Panc1 (cell line): ENCODE data around the gene BCHE. TPM values are rescaled to one million over a fixed set of nuclear protein-coding genes. Genes with fewer than 3 reads are reported as not detected.

ENCODE experiments used
- ATAC-seq: fragments of 200-7000 bp; cut with Tn5 transposase; 2 replicates; pipeline ENCODE4 v1.9.1; 2020; ENCODE audit warnings: mild to moderate bottlenecking, moderate library complexity
- BruUV-seq: library from RNA; stranded (reverse); fragments of 400-500 nt; replicated peaks from 2 replicates; lab custom pipeline; 2021; lab: Mats Ljungman, UMichigan
- CTCF ChIA-PET: fragments of 300-600 bp; sonication (Branson Sonifier 250); formaldehyde crosslinking; loops from one replicate; lab custom pipeline; 2022; ENCODE audit warnings: antibody characterized with exemption; lab: Charles Lee
- POLR2A ChIA-PET: fragments of 300-600 bp; sonication (Branson Sonifier 250); formaldehyde crosslinking; loops from one replicate; lab custom pipeline; 2022; ENCODE audit warnings: antibody characterized with exemption; lab: Charles Lee
- DNase-seq: peaks from one replicate; pipeline ENCODE4 v3.0.0-alpha.2; 2010; ENCODE audit warnings: low read depth, low spot score
- H3K27ac ChIP-seq: 2 replicates; pipeline ENCODE4 v1.5.1; 2011; ENCODE audit warnings: mild to moderate bottlenecking, low read length, inconsistent platforms
- H3K27me3 ChIP-seq: fragments of 200-500 bp; sonication (Bioruptor generic); 2 replicates; pipeline ENCODE4 v1.6.0; 2014; ENCODE audit warnings: low read length, inconsistent platforms; ENCODE audit not compliant: control insufficient read depth, insufficient read depth
- H3K36me3 ChIP-seq: fragments of 200-500 bp; sonication (Bioruptor generic); 2 replicates; pipeline ENCODE4 v1.5.1; 2014; ENCODE audit warnings: inconsistent platforms, mild to moderate bottlenecking, low read length, moderate library complexity; ENCODE audit not compliant: control insufficient read depth, insufficient read depth
- H3K4me1 ChIP-seq: 2 replicates; pipeline ENCODE4 v1.5.1; 2011; ENCODE audit warnings: inconsistent platforms, mild to moderate bottlenecking, low read length, moderate library complexity; ENCODE audit not compliant: control insufficient read depth, insufficient read depth
- H3K4me3 ChIP-seq, 2 experiments: 2 replicates each; pipeline ENCODE4 v1.5.1; 2011 to 2012; ENCODE audit warnings: low read depth in 2 of 2, low read length in 2 of 2, mild to moderate bottlenecking in 2 of 2, inconsistent platforms in 1 of 2, moderate library complexity in 1 of 2
- H3K9me3 ChIP-seq: fragments of 200-500 bp; sonication (Bioruptor generic); 2 replicates; pipeline ENCODE4 v1.5.1; 2014; ENCODE audit warnings: low read depth, mild to moderate bottlenecking, inconsistent platforms, low read length, moderate library complexity; ENCODE audit not compliant: control insufficient read depth, insufficient read depth
- CTCF ChIP-seq: fragments of 450-650 bp; IDR thresholded peaks from 2 replicates; pipeline ENCODE4 v1.5.1; 2017; ENCODE audit warnings: mild to moderate bottlenecking
- POLR2AphosphoS5 ChIP-seq: IDR thresholded peaks from 2 replicates; pipeline ENCODE4 v1.6.1; 2012; ENCODE audit warnings: mild to moderate bottlenecking, low read depth, low read length, moderate library complexity
- REST ChIP-seq, 2 experiments: IDR thresholded peaks; 2 replicates each; pipeline ENCODE4 v1.6.1; 2011 to 2012; ENCODE audit warnings: low read depth in 2 of 2, control low read depth in 1 of 2, low read length in 1 of 2, mild to moderate bottlenecking in 1 of 2, moderate library complexity in 1 of 2; ENCODE audit not compliant: insufficient read depth in 1 of 2
- SIN3A ChIP-seq: IDR thresholded peaks from 2 replicates; pipeline ENCODE4 v1.6.1; 2012; ENCODE audit warnings: low read depth, mild to moderate bottlenecking, low read length, moderate library complexity, borderline replicate concordance; ENCODE audit not compliant: insufficient read depth
- TCF7L2 ChIP-seq: IDR thresholded peaks from 2 replicates; pipeline ENCODE4 v1.6.1; 2011; ENCODE audit warnings: mild to moderate bottlenecking, low read depth, low read length, inconsistent platforms
- in situ Hi-C: cut with HindIII; loops from 2 replicates; pipeline ENCODE4 v1.10.0; 2016; ENCODE audit warnings: low sequenced_read_pairs, low pct_unique_long_range_greater_than_20kb
- intact Hi-C: fragments of 100-400 bp; cut with micrococcal nuclease; formaldehyde crosslinking; loops from one replicate; pipeline ENCODE4 v1.10.0; 2022; ENCODE audit not compliant: unreplicated experiment
- total RNA-seq: library from RNA; stranded (reverse); gene quantifications from one replicate; pipeline ENCODE4 v1.2.1, GENCODE V29; 2021; ENCODE audit not compliant: unreplicated experiment

BCHE gene
- total RNA-seq, 1 experiment from 2014 or later, result 1.5 TPM

- in situ Hi-C loops (no loop called here), intact Hi-C loops (no loop called here)
- ChIA-PET POLR2A (no interaction called here), CTCF (no interaction called here)
- ATAC-seq (no peak), DNase-seq (no peak)
- no peak overlapping the region for H3K4me3 ChIP-seq
- H3K4me1 ChIP-seq, result no peaks in the 10 kb centered on the region
- H3K36me3 ChIP-seq, result no peaks in the 10 kb centered on the region
- no peak for TF ChIP-seq TCF7L2
- TF ChIP-seq SIN3A, result no peak
- TF ChIP-seq CTCF, result no peak
- no peak for TF ChIP-seq REST (IDR thresholded peaks at IDR 0.05; ENCODE audit: insufficient read depth in 1 of 2, low read depth in 2 of 2, low read length in 1 of 2)
- TF ChIP-seq POLR2AphosphoS5, result no peak
- no peak overlapping the region for H3K27ac ChIP-seq
- no peaks in the 10 kb centered on the region for H3K27me3 ChIP-seq
- BruUV-seq, result no TSS peak
- no peaks in the 10 kb centered on the region for H3K9me3 ChIP-seq
Measured at GRCh38 chr3:165817160-165817709, 20.0 kb downstream of the BCHE start.

- DNase-seq (no peak), ATAC-seq (no peak)
- no TSS peak for BruUV-seq
- Histone ChIP-seq H3K4me3 (no peak overlapping the region), H3K9me3 (no peaks in the 10 kb centered on the region), H3K27ac (no peak overlapping the region), H3K36me3 (no peaks in the 10 kb centered on the region), H3K27me3 (no peaks in the 10 kb centered on the region), H3K4me1 (no peaks in the 10 kb centered on the region)
- ChIA-PET POLR2A (no interaction called here), CTCF (no interaction called here)
- TF ChIP-seq POLR2AphosphoS5 (no peak), SIN3A (no peak), CTCF (no peak), TCF7L2 (no peak), REST (IDR thresholded peaks at IDR 0.05; ENCODE audit: insufficient read depth in 1 of 2, low read depth in 2 of 2, low read length in 1 of 2) (no peak)
- in situ Hi-C loops, result no loop called here
- intact Hi-C loops, result no loop called here
Measured at GRCh38 chr3:165816209-165816608, 21.0 kb downstream of the BCHE start.
